ENCODE data around the gene MFAP3.
"Not testable (repeated sequence)": the region's sequence is repeated elsewhere in the genome, so short reads cannot be mapped to it uniquely, and the experiment has no call there.

MFAP3 gene

DNA sequence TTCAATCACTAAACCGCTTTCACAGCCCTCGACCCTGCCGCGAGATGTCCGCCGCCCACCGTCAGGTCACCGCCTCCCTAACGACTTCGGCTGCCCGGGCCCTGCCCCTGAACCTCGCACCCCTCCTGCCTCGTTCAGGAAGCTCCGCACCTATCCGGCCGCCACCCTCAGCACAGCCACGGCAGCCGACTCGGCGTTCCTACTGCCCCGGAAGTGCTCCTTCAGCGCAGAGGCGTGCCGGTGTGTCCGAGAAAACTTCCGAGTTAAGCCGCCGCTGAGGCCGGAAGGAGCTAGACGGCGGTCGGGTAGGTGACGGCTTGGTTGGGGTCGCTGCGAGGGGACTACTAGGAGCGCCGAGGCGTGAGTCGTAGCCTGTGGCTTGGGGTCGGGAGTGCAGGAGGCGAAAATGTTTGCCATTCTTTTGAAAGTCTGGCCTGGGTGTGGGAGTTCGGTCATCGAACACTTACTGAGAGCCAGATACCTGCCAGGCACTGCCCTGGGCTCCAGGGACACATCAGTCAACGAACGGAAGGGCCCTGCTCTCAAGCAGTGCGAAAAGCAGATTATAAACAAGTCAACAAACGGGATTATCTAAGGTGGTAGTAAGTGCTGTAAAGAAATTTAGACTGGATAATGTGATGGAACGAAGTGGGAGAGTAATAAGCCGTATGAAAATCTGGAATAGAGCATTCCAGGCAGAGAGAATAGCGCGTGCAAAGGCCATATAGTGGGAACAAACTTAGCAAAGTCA, at the start of gene MFAP3, which contains the start of gene FAM114A2:
Gene MFAP3 (plus strand): TSS at position 261 of the 751 bp plus-strand sequence. CDS start 10,756 bp downstream, outside the sequence.
Gene FAM114A2 (minus strand): TSS at position 204 of the 751 bp plus-strand sequence. CDS start 3,957 bp downstream, outside the sequence.
- peak; percentile 89 for DNase-seq

GRCh38 chr5:153991168-153991567, 47.6 kb upstream of the MFAP3 start:
- no peak for DNase-seq

- no peak for DNase-seq
Measured at GRCh38 chr5:153998010-153998409, 40.8 kb upstream of the MFAP3 start.

GRCh38 chr5:153998768-153999167, 40.0 kb upstream of the MFAP3 start:
- no peak for DNase-seq

DNA sequence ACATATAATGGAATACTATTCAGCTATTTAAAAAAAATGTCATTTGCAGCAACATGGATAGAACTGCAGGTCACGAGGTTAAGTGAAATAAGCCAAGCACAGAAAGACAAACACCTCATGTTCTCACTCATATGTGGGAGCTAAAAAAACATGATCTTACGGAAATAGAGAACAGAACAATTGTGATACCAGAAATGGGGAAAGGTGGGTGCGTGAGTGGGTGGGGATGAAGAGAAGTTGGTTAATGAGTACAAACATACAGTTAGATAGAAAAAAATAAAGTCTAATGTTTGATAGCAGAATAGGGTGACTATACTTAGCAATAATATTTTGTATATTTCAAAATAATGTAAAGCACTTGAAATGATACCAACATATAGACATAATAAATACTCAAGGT, 38.8 kb upstream of the MFAP3 start:
- DNase-seq, result no peak

DNA sequence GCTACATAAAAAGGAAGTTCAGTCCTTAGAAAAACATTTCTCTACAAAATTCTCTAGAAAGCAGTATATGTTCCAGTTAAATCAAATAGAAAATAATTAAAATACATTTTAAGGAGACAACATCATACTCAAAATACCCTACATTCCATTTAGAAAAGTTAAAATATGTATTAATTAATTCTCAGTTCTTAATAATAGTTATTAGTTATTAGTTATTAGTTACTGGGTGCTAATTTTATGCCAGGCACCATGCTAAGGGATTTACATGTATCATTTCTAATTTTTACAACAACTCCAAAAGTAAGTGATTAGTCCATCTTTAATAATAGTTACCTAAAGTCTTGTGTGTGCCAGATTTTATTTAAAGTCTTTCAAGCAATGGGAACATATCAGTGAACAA, 38.1 kb upstream of the MFAP3 start:
- DNase-seq, result no peak

DNA sequence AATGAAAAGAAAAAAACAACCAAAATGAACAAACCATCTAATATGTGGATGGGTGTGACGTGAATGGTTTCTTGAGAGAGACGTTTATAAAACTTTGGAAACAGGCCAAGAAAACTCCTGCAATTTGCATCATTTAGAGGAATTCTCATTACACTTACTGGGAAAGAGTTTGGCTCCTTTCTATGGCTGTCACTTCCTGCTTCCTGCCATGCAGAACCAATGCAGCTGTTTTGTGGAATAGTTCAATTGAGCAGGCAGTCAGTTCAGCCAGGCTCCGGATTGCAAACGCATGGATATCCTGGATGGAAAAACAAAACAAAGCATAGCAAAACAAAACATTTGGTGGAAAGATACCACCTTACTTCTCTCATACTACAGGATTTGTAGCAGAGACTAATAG, 36.7 kb upstream of the MFAP3 start:
- DNase-seq, result no peak

DNA sequence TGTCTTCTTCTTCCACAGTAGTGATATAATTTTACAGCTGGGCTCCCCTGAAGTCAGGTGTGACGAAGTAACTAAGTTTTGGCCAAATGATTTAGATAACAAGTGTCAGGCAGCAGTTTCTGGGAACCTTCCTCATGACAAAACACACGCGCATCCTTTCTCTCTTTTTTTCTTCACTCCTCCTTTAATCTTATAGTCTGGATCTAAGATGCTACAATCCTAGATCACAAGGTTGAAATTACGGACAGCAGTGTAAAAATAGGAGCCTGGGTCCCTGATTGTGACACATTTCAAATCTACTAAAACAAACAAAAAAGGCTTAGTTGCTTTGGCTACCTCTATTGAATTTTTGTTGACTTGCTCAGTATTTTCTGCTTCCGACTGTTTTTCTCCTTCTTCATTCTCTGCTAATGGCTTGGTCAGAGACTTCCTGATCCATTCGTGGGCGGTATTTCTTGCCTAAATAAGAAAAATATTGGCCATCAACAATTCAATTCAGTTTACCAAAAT, 36.2 kb upstream of the MFAP3 start:
- no peak for DNase-seq

GRCh38 chr5:154005648-154006047, 33.1 kb upstream of the MFAP3 start:
- no peak for DNase-seq

GRCh38 chr5:154010660-154011059, 28.1 kb upstream of the MFAP3 start:
- no peak for DNase-seq

- no peak for DNase-seq
Measured at GRCh38 chr5:154015071-154015693, 23.6 kb upstream of the MFAP3 start.

DNA sequence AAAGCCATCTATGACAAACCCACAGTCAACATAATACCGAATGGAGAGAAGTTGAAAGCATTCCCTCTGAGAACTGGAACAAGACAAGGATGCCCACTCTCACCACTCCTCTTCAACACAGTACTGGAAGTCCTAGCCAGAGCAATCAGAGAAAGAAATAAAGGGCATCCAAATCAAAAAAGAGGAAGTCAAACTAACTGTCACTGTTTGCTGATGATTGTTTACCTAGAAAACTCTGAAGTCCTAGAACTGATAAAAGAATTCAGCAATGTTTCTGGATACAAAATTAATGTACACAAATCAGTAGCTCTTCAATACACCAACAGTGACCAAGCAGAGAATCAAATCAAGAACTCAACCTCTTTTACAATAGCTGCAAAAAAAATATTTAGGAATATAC, 19.8 kb upstream of the MFAP3 start:
- DNase-seq, result not testable (repeated sequence)

DNA sequence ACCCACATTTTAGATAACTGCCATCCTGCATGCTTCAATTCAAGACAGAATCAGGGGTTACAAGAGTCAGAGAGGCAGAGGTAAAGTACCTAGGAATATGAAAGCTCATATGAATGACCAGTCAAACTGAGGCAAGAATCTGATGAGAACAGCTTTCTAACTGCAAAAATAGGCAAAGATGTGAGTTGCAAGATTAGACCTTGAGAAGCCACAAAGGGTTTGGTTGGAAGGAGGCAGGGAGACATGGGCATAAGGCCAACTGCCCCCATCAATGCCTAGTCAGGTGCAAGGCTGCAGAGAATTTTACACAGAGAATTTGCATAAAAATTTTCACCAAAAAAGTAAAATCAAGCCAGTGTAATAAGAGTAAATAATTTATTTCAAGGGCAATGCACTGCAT, 12.8 kb upstream of the MFAP3 start:
- no peak for DNase-seq

DNA sequence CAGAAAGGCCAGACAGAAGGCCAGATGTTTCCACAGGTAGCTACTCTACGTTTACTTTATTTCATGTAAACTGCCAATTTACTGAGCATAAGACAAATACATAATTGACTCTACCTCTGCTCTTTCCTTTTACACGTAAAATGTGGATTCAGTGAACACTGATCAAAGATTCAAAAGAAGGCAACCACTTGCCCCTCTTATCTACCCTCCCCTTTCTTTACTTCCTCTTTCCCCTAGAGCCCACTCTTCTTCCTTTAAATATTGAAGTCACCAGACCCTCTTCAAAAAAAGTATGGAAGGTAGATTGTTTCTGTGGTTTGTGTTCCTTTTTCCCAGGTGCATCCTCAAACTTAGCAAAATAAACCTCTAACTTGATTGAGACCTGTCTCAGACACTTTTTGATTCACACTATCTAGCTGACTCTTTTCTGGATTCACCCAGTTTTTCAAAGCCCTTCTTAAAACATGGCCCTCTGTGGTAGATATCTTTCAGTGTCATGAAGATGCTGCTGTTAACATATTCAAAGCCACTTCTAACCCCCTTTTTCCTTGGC, 6.8 kb upstream of the MFAP3 start:
- no peak for DNase-seq

- no peak for DNase-seq
Measured at GRCh38 chr5:154034944-154035343, 3.8 kb upstream of the MFAP3 start.

- no peak for DNase-seq
Measured at GRCh38 chr5:154038261-154038706, 483 bp upstream of the MFAP3 start.

GRCh38 chr5:154039458-154039829, 677 bp downstream of the MFAP3 start:
- DNase-seq, result no peak

DNA sequence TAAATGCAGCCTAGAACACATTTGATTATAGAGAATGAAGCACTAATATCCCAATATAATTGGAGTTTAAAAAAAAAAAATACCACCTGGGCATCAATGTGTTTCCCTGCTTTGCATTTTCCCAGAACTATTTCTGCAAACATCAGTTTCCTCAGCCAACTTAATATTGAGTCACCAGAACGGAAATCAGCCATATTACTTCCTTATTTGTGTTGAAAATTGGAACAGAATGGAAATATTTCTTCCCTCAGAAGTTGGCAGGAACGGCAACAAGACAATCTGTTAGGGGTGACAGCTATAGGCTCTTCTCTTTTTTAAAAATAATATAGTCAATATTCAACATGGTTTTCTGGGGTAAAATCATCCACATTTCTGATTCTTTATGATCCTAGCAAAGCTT, 4.0 kb downstream of the MFAP3 start:
- no peak for DNase-seq

GRCh38 chr5:154044099-154044498, 5.3 kb downstream of the MFAP3 start:
- DNase-seq, result no peak

- DNase-seq, result no peak
Measured at GRCh38 chr5:154044581-154044980, 5.8 kb downstream of the MFAP3 start.

GRCh38 chr5:154046486-154046885, 7.7 kb downstream of the MFAP3 start:
- no peak for DNase-seq

- DNase-seq, result no peak
Measured at GRCh38 chr5:154047324-154047723, 8.6 kb downstream of the MFAP3 start.

GRCh38 chr5:154049636-154050035, 10.9 kb downstream of the MFAP3 start:
- DNase-seq, result no peak

DNA sequence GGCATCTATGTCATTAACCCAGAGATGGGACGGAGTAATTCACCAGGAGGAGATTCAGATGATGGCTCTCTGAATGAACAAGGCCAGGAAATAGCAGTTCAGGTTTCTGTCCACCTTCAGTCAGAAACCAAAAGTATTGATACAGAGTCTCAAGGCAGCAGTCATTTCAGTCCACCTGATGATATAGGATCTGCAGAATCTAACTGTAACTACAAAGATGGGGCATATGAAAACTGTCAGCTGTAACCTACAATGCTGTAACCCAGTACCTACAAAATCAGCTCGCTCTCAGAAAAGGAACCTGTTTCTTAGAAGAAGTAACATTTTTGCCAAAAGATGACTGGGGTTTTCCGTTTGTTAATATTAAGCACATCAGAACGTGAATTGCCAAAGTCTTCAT, 14.7 kb downstream of the MFAP3 start:
- DNase-seq, result no peak
